ENCODE data around the gene CFL2.

- no peak for TF ChIP-seq POLR2A (IDR thresholded peaks at IDR 0.05; ENCODE audit: low read length)
- no peak for TF ChIP-seq GATA1 (IDR thresholded peaks at IDR 0.05; ENCODE audit: low read depth, low read length)
These were observed 28.1 kb upstream of the CFL2 start for GRCh38 chr14:34742270-34743115.

Measured in erythroblast (primary cell).